ENCODE results near the gene TPSD1. TPM values are rescaled to one million over a fixed set of nuclear protein-coding genes. Genes with fewer than 3 reads are reported as not detected.

The TPSD1 gene
- total and polyA plus RNA-seq, 9 of the 15 experiments (the other 6 are each of a cell fraction or from before 2014, with no cell fraction given): not detected

GRCh38 chr16:1300664-1301476 is 45.0 kb downstream of the TPSD1 start (continued):
- no peak for TF ChIP-seq CBX8 (IDR thresholded peaks at IDR 0.05; ENCODE audit: borderline replicate concordance, extremely low read depth, low read depth, low read length, poor library complexity, severe bottlenecking)
- no peak for TF ChIP-seq ZBTB1 (CRISPR knock-in tag; IDR thresholded peaks at IDR 0.05; ENCODE audit: borderline replicate concordance, low read depth)
- no peak for TF ChIP-seq ARID1B (IDR thresholded peaks at IDR 0.05)
- no peak for TF ChIP-seq ARNT (IDR thresholded peaks at IDR 0.05)
- TF ChIP-seq FOXK2 (conservative IDR thresholded peaks at IDR 0.05 in 1 of 2, IDR thresholded peaks at IDR 0.05 in 1 of 2; ENCODE audit: low read depth in 2 of 2): peak; percentile 84 to 89
- TF ChIP-seq SP1 (CRISPR knock-in tag; IDR thresholded peaks at IDR 0.05): peak; percentile 64; the same call in 1 of the 2 replicates
- TF ChIP-seq BDP1 (IDR thresholded peaks at IDR 0.05; ENCODE audit: insufficient read depth, insufficient read length): no peak
- TF ChIP-seq MTA1 (IDR thresholded peaks at IDR 0.05; ENCODE audit: borderline replicate concordance): no peak
- no peak for TF ChIP-seq BRD4 (IDR thresholded peaks at IDR 0.05)
- TF ChIP-seq KDM4B (IDR thresholded peaks at IDR 0.05; ENCODE audit: borderline replicate concordance in 2 of 2, low read depth in 1 of 2): peak in 1 of 2 experiments; percentile 54; a peak in 1 of 4 replicates
- TF ChIP-seq MCM3 (IDR thresholded peaks at IDR 0.05): no peak
- no peak for TF ChIP-seq ZFP30 (CRISPR knock-in tag; IDR thresholded peaks at IDR 0.05; ENCODE audit: borderline replicate concordance)
- TF ChIP-seq RERE (CRISPR knock-in tag; IDR thresholded peaks at IDR 0.05; ENCODE audit: borderline replicate concordance): no peak
- TF ChIP-seq TEAD2 (tag; IDR thresholded peaks at IDR 0.05): no peak
- 0 out of 2 replicates have a peak, but pooled peaks have one; percentile 36 for TF ChIP-seq ZBTB9 (CRISPR knock-in tag; IDR thresholded peaks at IDR 0.05)
- TF ChIP-seq DLX4 (CRISPR knock-in tag; IDR thresholded peaks at IDR 0.05): no peak
